HL-60 (cell line): Measurements from ENCODE around the gene FBXO8.

ENCODE experiments used
- CTCF ChIP-seq: IDR thresholded peaks from one replicate; pipeline ENCODE4 v1.5.1; 2011; ENCODE audit warnings: low read length, control low read depth, inconsistent platforms; ENCODE audit not compliant: insufficient read depth
- GABPA ChIP-seq: IDR thresholded peaks from 2 replicates; pipeline ENCODE4 v1.6.1; 2012; ENCODE audit warnings: low read depth
- POLR2AphosphoS5 ChIP-seq: IDR thresholded peaks from 2 replicates; pipeline ENCODE4 v1.6.1; 2012; ENCODE audit warnings: low read depth
- REST ChIP-seq: IDR thresholded peaks from 2 replicates; pipeline ENCODE4 v1.6.1; 2012; ENCODE audit warnings: low read depth; ENCODE audit not compliant: insufficient replicate concordance
- SPI1 ChIP-seq: IDR thresholded peaks from 2 replicates; pipeline ENCODE4 v1.6.1; 2012; ENCODE audit warnings: low read depth, mild to moderate bottlenecking, borderline replicate concordance

GRCh38 chr4:174230680-174231079, 52.8 kb downstream of the FBXO8 start:
- no peak for TF ChIP-seq CTCF
- TF ChIP-seq POLR2AphosphoS5 = no peak
- TF ChIP-seq REST = no peak
- TF ChIP-seq GABPA = no peak
- no peak for TF ChIP-seq SPI1
